BE2C (cell line): ENCODE results near the gene B4GALNT3.

ENCODE experiments used
- DNase-seq: peaks from one replicate; pipeline ENCODE4 v3.0.0-alpha.2; 2020
- H3K27me3 ChIP-seq: fragments of 250-450 bp; sonication (Bioruptor Pico); 2 replicates; pipeline ENCODE4 v1.5.1; 2020; ENCODE audit warnings: mild to moderate bottlenecking
- H3K36me3 ChIP-seq: fragments of 250-450 bp; sonication (Bioruptor Pico); 2 replicates; pipeline ENCODE4 v1.5.1; 2020; ENCODE audit warnings: mild to moderate bottlenecking
- H3K4me1 ChIP-seq: fragments of 250-450 bp; sonication (Bioruptor Pico); 2 replicates; pipeline ENCODE4 v1.5.1; 2020
- H3K4me3 ChIP-seq: 2 replicates; pipeline ENCODE4 v1.5.1; 2011; ENCODE audit warnings: low read depth, low read length
- H3K9me3 ChIP-seq: fragments of 250-450 bp; sonication (Bioruptor Pico); 2 replicates; pipeline ENCODE4 v1.5.1; 2020
- CTCF ChIP-seq: IDR thresholded peaks from 2 replicates; pipeline ENCODE4 v1.5.1; 2012; ENCODE audit warnings: mild to moderate bottlenecking, low read depth, low read length

Gene B4GALNT3

GRCh38 chr12:578748-579419 is 119.1 kb downstream of the B4GALNT3 start:
- H3K4me1 ChIP-seq, result peaks cover 20% of the 10 kb centered on the region

GRCh38 chr12:579420-580110 is 119.8 kb downstream of the B4GALNT3 start:
- no peak for DNase-seq
- Histone ChIP-seq H3K27me3 (no peaks in the 10 kb centered on the region), H3K4me1 (peaks cover 20% of the 10 kb centered on the region), H3K36me3 (no peaks in the 10 kb centered on the region), H3K4me3 (no peak overlapping the region), H3K9me3 (no peaks in the 10 kb centered on the region)
- no peak for TF ChIP-seq CTCF

More at GRCh38 chr12:578748-579419, 119.1 kb downstream of the B4GALNT3 start:
- no peak for DNase-seq
- H3K4me3 ChIP-seq, result no peak overlapping the region
- no peaks in the 10 kb centered on the region for H3K36me3 ChIP-seq
- H3K27me3 ChIP-seq, result no peaks in the 10 kb centered on the region
- no peak for TF ChIP-seq CTCF
- H3K9me3 ChIP-seq, result no peaks in the 10 kb centered on the region

- Histone ChIP-seq H3K4me1 (peaks cover 13% of the 10 kb centered on the region), H3K9me3 (no peaks in the 10 kb centered on the region), H3K36me3 (no peaks in the 10 kb centered on the region), H3K27me3 (no peaks in the 10 kb centered on the region), H3K4me3 (no peak overlapping the region)
- no peak for DNase-seq
- TF ChIP-seq CTCF, result no peak
Measured at GRCh38 chr12:580813-581212, 121.1 kb downstream of the B4GALNT3 start.

- no peak for TF ChIP-seq CTCF
- peaks cover 10% of the 10 kb centered on the region for H3K4me1 ChIP-seq
- no peaks in the 10 kb centered on the region for H3K9me3 ChIP-seq
- no peaks in the 10 kb centered on the region for H3K27me3 ChIP-seq
- DNase-seq, result no peak
- H3K36me3 ChIP-seq, result no peaks in the 10 kb centered on the region
- no peak overlapping the region for H3K4me3 ChIP-seq
Measured at GRCh38 chr12:581321-581720, 121.6 kb downstream of the B4GALNT3 start.

GRCh38 chr12:581746-582145 is 122.0 kb downstream of the B4GALNT3 start:
- Histone ChIP-seq H3K27me3 (no peaks in the 10 kb centered on the region), H3K4me1 (peaks cover 8% of the 10 kb centered on the region), H3K9me3 (no peaks in the 10 kb centered on the region), H3K36me3 (no peaks in the 10 kb centered on the region), H3K4me3 (no peak overlapping the region)
- no peak for DNase-seq
- no peak for TF ChIP-seq CTCF

- DNase-seq, result no peak
- Histone ChIP-seq H3K4me3 (no peak overlapping the region), H3K36me3 (no peaks in the 10 kb centered on the region), H3K27me3 (no peaks in the 10 kb centered on the region), H3K9me3 (no peaks in the 10 kb centered on the region), H3K4me1 (peaks cover 5% of the 10 kb centered on the region)
- no peak for TF ChIP-seq CTCF
Measured at GRCh38 chr12:583251-583869, 123.6 kb downstream of the B4GALNT3 start.
